ENCODE results near the gene STK11IP.

STK11IP gene

DNA sequence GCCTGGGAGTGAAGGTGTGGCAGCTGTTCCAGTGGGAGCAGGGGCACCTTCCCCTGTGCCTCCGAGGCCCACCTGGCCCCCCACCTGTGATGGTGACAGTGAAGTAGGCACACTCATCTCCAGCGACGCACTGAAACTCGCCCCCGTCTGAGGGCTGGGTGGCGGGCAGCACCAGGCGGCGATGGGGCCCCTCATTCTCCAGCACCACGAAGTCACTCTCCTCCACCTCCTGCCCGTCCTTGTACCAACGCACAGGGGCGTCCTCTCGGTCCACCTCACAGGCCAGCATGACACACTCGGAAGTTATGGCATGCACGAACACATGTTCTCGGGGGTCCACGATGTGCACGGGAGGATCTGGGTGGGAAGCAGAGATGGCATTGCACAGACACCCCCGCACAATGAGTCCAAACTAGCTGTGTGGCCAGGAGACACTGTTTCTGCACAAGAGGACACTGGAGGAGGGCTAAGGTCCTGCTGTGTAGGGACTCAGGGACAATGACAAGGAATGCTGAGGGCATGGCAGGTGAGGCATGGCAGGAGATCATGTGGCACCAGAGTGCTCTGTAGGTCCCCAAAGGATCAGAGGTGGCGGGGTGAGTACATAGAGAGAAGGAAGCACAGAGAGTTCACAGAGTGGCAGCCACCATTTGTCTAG, 34.3 kb upstream of the STK11IP start:
- DNase-seq (ENCODE audit: low read depth), result no peak

DNA sequence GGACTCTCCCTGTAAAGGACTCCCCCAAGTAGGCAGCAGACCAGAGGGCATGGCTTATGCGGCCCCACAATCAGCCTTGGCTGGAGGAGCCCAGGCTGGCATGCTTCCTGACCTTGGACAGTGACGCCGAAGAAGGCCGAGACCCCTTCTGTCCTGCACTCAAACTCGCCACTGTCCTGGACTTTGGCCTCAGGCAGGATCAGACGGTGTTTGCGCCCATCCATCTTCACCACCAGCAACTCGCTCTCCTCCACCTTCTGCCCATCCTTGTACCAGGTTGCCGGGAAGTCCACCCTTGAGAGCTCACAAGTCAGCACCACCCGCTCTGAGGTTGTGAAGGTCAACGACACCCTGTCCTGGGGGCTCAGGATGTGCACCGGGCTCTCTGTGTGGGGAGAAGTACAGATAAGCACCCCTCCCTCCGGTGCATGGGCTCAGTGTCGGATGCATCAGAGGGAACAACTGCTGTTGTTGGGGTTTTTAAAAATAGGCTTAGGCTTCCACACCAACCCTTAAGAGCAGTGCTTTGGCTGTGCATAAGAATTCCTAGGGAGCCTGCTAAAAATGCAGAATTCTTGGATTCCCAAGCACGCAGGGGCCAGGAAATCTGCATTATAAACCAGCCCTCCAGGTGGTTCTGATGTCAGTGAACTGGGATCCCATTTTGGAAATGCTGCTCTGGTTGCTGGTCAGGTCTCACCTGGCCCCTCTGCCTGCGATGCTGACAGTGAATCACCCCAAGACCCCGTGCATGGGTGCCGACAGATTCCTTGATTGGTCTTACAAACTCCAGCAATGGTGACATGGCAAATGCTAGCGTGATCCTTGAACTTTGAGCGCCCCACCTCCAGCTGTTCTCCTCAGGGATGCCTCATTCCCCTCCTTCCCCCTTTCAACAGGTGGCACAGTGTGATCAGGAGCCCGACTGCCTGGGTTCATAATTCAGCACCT, 32.3 kb upstream of the STK11IP start:
- DNase-seq (ENCODE audit: low read depth), result no peak

DNA sequence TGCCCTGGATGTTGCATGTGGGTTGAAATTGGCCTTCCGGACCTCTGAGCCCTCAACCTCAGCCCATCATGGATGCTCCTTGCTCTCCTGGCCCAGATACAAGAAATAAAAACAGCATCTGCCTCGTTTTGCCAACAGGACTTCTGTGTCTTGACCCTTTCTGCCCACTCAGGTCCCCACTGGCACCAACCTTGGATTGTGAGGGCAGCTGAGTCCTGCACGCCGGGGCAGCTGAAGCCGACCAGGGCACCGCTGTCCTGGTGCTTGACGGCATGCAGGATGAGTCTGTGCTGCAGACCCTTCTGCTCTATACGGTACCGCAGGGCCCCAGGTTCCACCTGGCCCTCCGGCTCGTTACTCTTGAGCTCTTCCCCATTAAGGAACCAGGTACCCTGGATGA, 31.0 kb upstream of the STK11IP start:
- no peak for DNase-seq (ENCODE audit: low read depth)

DNA sequence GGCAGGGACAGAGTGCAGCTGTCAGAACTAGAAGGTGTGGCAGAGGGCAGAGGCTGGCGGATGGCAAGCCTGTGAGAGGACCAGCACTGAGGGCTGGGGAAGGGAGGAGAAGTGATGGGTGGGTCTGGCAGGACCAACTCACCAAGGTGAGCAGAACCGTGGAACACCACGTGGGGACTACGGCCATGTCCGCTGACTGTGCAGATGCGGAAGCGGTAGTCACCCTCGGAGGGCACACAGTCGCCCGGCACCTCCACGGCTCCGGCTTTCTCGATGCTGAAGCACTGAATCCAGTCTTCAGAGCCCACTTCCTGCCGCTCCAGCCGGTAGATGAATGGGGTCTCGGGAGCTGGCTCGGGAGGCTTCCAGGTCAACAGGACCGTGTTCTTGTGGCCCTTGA, 30.5 kb upstream of the STK11IP start:
- no peak for DNase-seq (ENCODE audit: low read depth)

DNA sequence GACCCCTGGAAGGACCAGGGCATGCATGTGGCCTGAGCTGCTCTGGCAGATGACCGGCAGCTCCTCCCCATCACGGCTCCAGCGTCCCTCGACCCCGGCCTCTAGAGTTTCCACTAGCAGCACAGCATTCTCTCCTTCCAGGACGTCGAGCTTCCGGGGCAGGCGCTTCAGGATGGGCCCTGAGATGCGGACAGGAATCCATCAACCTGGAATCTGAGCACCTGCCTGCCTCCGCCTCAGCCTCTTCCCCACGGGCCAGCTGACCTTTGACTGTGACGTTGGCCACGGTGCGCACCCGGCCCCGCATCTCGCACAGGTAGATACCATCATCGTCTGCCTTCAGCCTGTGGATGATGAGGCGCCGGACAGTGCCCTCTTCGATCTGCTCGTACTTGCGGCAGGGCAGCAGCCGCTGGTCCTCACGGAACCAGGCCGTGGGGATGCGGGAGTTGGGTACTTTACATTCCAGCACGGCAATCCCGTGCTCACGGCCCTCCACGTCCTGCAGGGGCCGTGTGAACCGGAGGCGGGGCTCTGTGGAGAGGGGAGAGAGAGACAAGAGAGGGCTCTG, 29.8 kb upstream of the STK11IP start:
- DNase-seq (ENCODE audit: low read depth), result no peak

DNA sequence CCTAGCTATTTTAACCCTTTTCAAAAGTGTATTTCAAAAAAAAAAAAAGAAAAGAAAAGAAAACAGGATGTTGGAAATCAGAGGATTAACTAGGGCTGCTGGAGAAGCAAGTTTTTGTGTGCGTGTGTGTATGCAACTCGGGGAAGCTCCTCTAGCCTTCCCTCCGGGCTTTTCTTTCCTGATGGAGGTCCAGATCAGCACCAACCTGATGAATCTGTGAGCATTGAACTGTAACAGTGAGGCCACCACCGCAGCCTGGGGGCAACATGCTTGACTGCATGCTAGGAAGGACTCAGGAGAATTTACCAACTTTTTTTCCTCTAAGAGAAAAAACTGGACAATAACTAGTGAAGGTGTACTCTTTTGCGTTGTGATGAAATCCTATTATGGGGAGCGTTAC, 28.6 kb upstream of the STK11IP start:
- DNase-seq (ENCODE audit: low read depth), result no peak

DNA sequence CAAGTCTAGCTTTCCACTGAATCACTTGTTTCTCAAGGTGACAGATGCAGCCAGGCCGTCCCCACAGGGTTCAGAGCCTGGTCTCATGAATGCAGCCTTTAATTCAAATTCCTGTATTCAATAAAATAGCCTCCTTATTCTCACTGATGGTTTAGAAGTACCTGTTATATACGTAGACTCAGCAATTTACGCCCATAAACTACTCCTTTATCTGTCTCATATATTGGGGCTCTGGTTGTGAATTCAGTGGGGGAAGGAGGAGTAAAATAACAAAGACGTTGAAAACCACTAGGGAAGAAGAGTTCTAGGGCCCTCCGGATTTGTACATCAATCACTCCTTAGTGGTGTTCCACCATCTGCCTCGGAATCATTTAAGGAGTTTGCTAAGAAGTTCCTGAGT, 28.0 kb upstream of the STK11IP start:
- DNase-seq (ENCODE audit: low read depth), result no peak

DNA sequence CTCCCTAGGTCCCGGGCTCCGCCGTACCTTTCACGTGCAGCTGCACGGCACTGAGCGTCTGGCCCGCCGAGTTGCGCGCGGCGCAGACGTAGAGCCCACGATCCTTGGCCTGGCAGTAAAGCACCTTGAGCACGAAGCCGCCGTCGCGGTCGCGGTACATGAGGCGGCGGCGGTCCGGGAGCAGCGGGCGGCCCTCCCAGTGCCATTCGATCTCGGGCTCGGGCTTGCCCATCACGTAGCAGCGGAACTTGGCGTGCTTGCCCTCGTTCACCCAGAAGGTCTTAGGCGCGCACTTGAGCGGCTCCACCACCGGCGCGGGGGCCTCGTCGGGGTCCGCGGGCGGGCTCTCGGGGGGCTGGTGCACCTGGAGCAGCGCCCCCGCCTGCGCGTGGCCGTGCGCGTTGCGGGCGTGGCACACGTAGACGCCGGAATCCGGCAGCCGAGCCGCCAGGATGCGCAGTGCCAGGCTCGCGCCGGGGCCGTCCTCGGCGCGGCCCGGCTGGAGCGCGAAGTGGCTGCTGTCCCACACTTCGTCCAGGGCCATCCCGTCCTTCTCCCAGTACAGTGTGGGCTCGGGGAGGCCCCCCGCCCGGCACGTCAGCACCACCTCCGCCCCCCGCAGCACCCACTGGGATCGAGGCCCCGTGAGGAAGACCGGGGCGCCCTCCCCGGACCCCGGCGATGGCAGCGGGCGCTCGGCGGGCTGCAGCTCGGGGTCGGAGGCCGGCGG, 27.3 kb upstream of the STK11IP start:
- DNase-seq (ENCODE audit: low read depth), result no peak

DNA sequence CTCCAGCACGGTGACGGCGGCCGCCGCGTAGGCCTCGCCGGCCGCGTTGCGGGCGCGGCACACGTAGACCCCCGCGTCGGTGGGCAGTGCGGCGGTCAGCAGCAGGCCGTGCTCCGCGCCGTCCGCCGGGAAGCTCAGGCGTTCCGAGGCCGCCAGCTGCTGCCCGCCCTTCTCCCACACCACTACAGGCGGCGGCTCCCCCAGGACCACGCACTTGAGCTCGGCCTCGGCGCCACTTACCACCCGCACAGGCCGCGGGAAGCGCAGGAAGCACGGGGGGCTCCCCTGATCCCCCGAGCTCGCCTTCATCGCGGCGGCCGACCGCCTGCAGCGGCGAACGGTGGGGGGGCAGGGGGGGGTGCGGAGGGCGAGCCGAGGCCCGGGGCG, 26.7 kb upstream of the STK11IP start:
- DNase-seq (ENCODE audit: low read depth), result no peak

DNA sequence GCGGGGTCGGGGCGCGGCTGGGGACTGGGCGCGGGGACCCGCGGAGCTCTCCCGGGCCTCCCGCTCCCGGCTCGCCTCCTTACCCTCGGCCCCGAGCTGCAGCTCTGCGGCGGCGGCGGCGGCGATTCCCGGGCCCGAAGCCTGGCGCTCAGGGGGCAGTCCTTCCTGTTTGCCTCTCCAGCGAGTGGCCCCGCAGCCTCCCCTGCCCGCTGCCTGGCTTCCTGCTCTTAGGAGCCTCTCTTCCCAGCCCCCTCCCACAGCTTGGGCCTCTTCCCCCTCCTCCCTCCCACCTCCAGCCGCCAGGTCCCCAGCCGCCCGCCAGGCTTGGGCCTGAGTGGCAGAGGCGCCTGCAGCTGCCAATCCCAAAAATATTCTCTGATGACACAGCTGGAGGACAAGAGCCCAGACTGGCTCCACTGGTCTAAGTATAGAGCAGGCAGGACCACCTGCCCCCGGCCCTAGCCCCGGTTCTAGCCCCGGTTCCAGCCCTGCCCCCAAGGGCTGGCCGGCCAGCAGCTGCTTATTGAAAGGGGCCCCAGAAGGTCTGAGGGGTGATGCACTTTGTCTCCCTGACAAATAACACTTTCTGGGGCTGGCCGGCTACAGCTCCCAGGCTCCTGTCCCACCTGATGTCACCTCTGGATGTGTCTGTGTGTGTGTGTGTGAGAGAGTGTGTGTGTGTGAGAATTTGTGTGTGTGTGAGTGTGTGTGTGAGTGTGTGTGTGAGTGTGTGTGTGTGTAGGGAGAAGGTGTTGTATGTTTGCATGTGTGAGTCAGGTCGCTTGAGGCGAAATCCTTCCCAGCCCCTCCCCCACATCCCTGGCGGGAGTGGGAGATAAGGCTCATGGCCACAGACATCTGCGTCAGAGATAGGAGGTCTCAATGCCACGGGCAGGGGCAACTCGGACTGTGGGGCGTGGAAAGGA, 26.1 kb upstream of the STK11IP start, which contains the start of gene OBSL1:
Gene OBSL1, minus strand, starts transcription at position 229 of the 926 bp plus-strand sequence. CDS start 307 bp downstream, outside the sequence.
- no peak for DNase-seq (ENCODE audit: low read depth)

DNA sequence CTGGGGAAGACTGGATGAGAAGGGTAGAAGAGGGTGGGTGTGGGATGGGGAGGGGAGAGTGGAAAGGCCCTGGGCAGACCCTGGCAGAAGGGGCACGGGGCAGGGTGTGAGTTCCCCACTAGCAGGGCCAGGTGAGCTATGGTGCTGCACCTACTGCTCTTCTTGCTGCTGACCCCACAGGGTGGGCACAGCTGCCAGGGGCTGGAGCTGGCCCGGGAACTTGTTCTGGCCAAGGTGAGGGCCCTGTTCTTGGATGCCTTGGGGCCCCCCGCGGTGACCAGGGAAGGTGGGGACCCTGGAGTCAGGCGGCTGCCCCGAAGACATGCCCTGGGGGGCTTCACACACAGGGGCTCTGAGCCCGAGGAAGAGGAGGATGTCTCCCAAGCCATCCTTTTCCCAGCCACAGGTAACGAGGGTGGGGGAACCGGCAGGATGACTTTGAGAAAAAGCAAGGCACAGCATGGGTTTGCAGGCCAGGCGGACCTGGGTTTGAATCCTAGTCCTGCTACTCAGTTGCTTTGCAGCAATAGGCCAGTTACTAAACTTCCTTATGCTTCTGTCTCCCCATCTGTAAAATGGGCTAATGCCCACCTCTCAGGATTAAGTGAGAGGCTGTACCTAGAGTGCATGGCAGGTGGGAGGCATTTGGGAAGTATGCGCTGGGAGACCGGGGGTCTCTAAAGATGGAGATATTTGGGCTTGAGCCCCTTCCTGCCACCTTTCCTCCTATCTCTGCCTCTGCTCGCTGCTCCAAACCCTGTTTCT, 25.2 kb upstream of the STK11IP start, which contains the start of gene INHA:
Gene INHA, plus strand, starts transcription at position 74 of the 765 bp plus-strand sequence. Its CDS starts 65 bp downstream, at position 139.
- DNase-seq (ENCODE audit: low read depth), result no peak

DNA sequence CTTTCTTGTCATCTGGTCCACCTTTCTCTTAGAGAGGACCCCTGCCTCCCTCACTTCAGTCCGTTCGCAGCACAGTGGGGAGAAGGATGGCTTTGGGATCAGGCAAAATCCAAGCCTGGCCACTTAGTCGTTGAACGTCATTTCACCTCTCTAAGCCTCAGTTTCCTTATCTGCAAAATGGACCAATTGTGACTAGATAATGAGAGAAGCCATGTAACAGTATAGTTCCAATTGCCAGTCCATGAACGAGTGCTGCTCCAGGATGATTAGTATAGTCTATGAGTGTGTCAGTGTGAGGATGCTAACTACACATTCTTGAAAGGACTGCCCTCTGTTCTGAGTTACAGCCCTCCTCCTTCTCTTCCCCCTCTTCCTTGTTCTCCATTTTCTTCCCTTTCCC, 24.5 kb upstream of the STK11IP start:
- no peak for DNase-seq (ENCODE audit: low read depth)

DNA sequence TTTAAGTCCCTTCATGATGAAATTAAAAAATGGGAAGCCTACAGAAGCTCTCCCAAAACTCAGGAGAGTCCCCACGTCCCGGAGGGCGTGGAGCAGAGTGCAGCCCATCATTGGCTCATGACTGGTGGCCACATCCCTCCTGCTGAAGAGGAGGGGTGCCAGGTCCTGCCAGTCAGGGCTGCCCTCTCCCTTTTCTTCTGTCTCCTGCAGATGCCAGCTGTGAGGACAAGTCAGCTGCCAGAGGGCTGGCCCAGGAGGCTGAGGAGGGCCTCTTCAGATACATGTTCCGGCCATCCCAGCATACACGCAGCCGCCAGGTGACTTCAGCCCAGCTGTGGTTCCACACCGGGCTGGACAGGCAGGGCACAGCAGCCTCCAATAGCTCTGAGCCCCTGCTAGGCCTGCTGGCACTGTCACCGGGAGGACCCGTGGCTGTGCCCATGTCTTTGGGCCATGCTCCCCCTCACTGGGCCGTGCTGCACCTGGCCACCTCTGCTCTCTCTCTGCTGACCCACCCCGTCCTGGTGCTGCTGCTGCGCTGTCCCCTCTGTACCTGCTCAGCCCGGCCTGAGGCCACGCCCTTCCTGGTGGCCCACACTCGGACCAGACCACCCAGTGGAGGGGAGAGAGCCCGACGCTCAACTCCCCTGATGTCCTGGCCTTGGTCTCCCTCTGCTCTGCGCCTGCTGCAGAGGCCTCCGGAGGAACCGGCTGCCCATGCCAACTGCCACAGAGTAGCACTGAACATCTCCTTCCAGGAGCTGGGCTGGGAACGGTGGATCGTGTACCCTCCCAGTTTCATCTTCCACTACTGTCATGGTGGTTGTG, 23.0 kb upstream of the STK11IP start:
- DNase-seq (ENCODE audit: low read depth), result no peak

DNA sequence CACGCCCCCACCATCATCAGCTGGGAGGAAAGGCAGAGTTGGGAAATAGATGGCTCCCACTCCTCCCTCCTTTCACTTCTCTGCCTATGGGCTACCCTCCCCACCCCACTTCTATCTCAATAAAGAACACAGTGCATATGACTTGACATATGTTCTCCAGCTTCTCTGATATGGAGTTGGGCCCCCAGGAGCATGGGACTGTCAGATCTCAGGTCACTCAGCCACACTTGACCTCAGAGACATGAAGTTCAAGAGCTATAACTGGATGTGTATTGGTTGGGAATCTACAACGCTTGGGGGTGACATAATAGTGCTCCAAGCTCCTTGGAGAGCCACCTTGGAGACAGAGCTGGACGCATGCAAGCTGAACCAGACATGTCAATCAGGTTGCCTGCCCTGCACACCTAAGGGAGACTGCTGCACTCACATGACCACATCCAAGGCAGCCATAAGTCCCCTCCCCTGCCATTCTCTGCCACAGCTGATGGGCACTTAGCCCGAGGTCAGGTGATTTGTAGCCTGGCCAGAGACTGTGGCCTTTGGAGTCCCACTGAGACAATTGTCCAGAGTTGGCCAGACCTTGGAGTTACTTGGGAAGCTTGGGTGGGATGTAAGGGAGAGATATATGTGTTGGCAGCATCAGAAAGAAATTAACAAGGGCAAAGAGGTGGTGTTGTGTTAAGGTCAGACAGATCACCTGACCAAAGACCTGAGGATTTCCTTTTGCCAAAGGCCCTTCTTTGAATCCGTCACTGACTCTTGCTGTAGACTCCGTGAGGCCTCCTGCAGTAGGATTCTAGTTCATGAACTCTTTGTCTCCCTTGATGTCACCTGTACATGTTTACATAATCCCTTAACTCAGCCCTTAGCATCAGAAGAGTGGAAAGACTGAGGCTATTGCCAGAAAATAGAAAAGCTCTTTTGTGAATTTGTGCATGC, 21.8 kb upstream of the STK11IP start:
- DNase-seq (ENCODE audit: low read depth), result no peak

DNA sequence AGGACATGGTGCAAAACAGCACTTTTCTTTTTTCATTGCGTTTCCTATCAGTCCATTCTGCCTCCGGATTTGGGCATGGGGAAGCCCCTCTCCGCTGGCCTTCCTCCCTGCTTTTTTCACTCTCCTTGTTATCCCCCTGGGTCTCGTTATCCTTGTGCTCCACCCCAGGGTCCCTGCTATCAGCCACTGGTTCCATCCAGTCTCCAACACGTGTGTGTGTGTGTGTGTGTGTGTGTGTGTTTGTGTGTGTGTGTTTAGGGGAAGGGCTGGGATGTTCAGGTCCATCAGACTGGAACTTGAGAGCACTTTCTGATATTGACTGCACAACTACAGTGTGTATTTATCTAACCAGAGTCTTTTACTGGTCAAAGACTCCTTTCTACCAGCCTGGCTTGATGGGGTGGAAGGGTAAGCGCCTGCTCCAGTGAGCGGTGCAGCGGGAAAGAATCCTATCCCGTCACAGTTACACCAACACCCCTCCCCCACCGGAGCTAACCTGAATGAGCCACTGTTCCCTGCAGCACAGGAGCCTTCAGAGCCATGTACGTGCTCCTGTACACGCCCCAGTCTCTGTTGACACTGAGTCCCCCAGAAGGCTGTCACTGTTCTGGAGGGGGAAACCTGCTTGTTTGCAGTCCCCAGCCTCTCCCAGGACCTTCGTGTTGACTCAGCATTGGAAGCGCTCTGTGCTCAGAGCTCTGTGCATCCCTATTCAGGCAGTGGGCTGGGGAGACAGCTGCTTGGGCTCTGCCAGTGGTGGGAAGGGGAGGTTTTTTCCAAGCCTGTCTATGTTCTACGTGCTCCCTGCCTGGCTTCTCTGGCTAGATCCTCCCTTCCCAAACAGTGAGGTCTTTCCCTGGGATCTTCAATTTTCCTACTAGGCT, 20.9 kb upstream of the STK11IP start:
- DNase-seq (ENCODE audit: low read depth), result no peak

DNA sequence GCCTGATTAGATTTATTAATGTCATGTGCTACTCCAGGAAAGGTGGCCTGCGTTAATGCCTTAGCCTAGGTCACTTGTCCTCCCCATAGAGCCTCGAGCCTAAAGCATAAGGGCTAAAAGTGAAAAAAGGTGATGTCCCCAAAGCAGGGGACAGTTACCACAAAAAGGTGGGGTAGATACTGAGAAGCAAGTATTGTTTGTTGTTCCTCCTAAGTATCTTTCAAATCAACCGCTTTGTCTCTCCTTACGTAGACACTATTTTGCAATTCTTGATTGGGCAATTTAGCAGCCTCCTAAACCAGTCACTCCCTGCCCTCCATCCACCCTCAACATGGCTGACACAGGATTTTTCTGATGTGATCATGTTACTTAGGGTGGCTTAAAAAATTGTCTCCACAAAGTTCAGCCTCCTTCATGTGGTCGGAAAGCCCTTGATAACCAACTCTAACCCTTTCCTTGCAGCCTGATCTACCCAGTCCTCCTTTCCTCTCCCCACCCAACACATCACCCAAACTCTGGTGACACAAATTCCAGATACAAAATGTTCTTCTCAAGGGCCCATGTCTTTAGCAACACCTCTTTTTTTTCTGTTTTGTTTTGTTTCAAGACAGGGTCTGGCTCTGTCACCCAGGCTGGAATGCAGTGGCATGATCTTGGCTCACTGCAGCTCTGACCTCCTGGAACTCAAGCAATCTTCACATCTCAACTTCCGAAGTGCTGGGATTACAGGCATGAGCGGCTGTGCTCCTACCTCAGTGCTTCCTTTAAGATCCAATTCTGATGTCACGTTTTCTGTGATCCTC, 18.6 kb upstream of the STK11IP start:
- DNase-seq (ENCODE audit: low read depth), result no peak
